ENCODE measurements around the gene TMEM26.

Gene TMEM26

GRCh38 chr10:61448091-61448490 lies 5.1 kb downstream of the TMEM26 start:
- no peak for TF ChIP-seq CTCF (IDR thresholded peaks at IDR 0.05; ENCODE audit: low read depth, low read length)
- no peak overlapping the region for H3K27ac ChIP-seq
- no peak for DNase-seq
- no peak overlapping the region for H3K4me3 ChIP-seq (ENCODE audit: low read depth, low read length)
- H3K36me3 ChIP-seq: no peaks in the 10 kb centered on the region
- no peaks in the 10 kb centered on the region for H3K9me3 ChIP-seq (ENCODE audit: severe bottlenecking)
- no peaks in the 10 kb centered on the region for H3K27me3 ChIP-seq (ENCODE audit: insufficient read depth, low read depth, severe bottlenecking)

GRCh38 chr10:61439058-61439609 lies 14.0 kb downstream of the TMEM26 start:
- no peaks in the 10 kb centered on the region for H3K9me3 ChIP-seq (ENCODE audit: severe bottlenecking)
- H3K27me3 ChIP-seq (ENCODE audit: insufficient read depth, low read depth, severe bottlenecking): no peaks in the 10 kb centered on the region
- TF ChIP-seq CTCF (IDR thresholded peaks at IDR 0.05; ENCODE audit: low read depth, low read length): no peak
- DNase-seq: no peak
- no peak overlapping the region for H3K27ac ChIP-seq
- H3K4me3 ChIP-seq (ENCODE audit: low read depth, low read length): no peak overlapping the region
- H3K36me3 ChIP-seq: no peaks in the 10 kb centered on the region

GRCh38 chr10:61438141-61438988 lies 14.8 kb downstream of the TMEM26 start:
- H3K9me3 ChIP-seq (ENCODE audit: severe bottlenecking): no peaks in the 10 kb centered on the region
- TF ChIP-seq CTCF (IDR thresholded peaks at IDR 0.05; ENCODE audit: low read depth, low read length): no peak
- no peak overlapping the region for H3K27ac ChIP-seq
- DNase-seq: no peak
- no peaks in the 10 kb centered on the region for H3K27me3 ChIP-seq (ENCODE audit: insufficient read depth, low read depth, severe bottlenecking)
- no peaks in the 10 kb centered on the region for H3K36me3 ChIP-seq
- no peak overlapping the region for H3K4me3 ChIP-seq (ENCODE audit: low read depth, low read length)

- TF ChIP-seq CTCF (IDR thresholded peaks at IDR 0.05; ENCODE audit: low read depth, low read length): no peak
- Histone ChIP-seq H3K27me3 (ENCODE audit: insufficient read depth, low read depth, severe bottlenecking) (no peaks in the 10 kb centered on the region), H3K9me3 (ENCODE audit: severe bottlenecking) (peaks cover 3% of the 10 kb centered on the region), H3K4me3 (ENCODE audit: low read depth, low read length) (no peak overlapping the region), H3K36me3 (no peaks in the 10 kb centered on the region), H3K27ac (no peak overlapping the region)
- no peak for DNase-seq
Observed at GRCh38 chr10:61423178-61423577, 30.0 kb downstream of the TMEM26 start.

- Histone ChIP-seq H3K36me3 (no peaks in the 10 kb centered on the region), H3K27ac (no peak overlapping the region), H3K4me3 (ENCODE audit: low read depth, low read length) (no peak overlapping the region), H3K27me3 (ENCODE audit: insufficient read depth, low read depth, severe bottlenecking) (no peaks in the 10 kb centered on the region), H3K9me3 (ENCODE audit: severe bottlenecking) (no peaks in the 10 kb centered on the region)
- no peak for DNase-seq
- no peak for TF ChIP-seq CTCF (IDR thresholded peaks at IDR 0.05; ENCODE audit: low read depth, low read length)
Observed at GRCh38 chr10:61417661-61418060, 35.5 kb downstream of the TMEM26 start.
